B cell (primary cell): ENCODE data around the gene PACRG.

Experiments
- CTCF ChIP-seq: fragments of 200-600 bp; IDR thresholded peaks from one replicate; pipeline ENCODE4 v1.8.0; 2022; ENCODE audit warnings: antibody characterized with exemption, mild to moderate bottlenecking
- EZH2 ChIP-seq: IDR thresholded peaks from 2 replicates; pipeline ENCODE4 v1.6.1; 2012; ENCODE audit warnings: borderline replicate concordance, low read depth, mild to moderate bottlenecking, moderate library complexity, low read length; ENCODE audit not compliant: insufficient read depth, poor library complexity, severe bottlenecking

- TF ChIP-seq CTCF (no peak), EZH2 (no peak)
Measured at GRCh38 chr6:163100259-163100658, 372.5 kb downstream of the PACRG start.
